Amniotic stem cell (primary cell): ENCODE results near the gene PLCG2.
"Not testable (repeated sequence)": the region's sequence is repeated elsewhere in the genome, so short reads cannot be mapped to it uniquely, and the experiment has no call there.

Experiments
- DNase-seq: peaks from one replicate; lab custom pipeline; 2025; lab: John Stamatoyannopoulos, UW

PLCG2 gene

GRCh38 chr16:82004601-82005000 lies 225.5 kb downstream of the PLCG2 start:
- no peak for DNase-seq

GRCh38 chr16:82005027-82005830 lies 226.1 kb downstream of the PLCG2 start:
- DNase-seq: no peak

GRCh38 chr16:82006036-82006435 lies 226.9 kb downstream of the PLCG2 start:
- DNase-seq: no peak

- DNase-seq: no peak
Measured at GRCh38 chr16:82007189-82007588, 228.1 kb downstream of the PLCG2 start.

GRCh38 chr16:82008957-82009592 lies 230.0 kb downstream of the PLCG2 start:
- DNase-seq: no peak

GRCh38 chr16:82009789-82010188 lies 230.7 kb downstream of the PLCG2 start:
- DNase-seq: not testable (repeated sequence)

- DNase-seq: no peak
Measured at GRCh38 chr16:82010649-82011048, 231.6 kb downstream of the PLCG2 start.

GRCh38 chr16:82011199-82011641 lies 232.1 kb downstream of the PLCG2 start, which contains the start of gene SDR42E1:
Gene SDR42E1, minus strand, starts transcription at chr16:82011470. Its CDS starts 10,612 bp downstream, at chr16:82000858.
- DNase-seq: no peak
